Endothelial cell (in vitro differentiated cells): Measurements from ENCODE around the gene GUF1. TPM values are rescaled to one million over a fixed set of nuclear protein-coding genes. Genes with fewer than 3 reads are reported as not detected.

Experiments used
- DNase-seq: peaks from one replicate; pipeline ENCODE4 v3.0.0; 2021; ENCODE audit warnings: low spot score
- H3K27ac Mint-ChIP-seq: one replicate; pipeline ENCODE4 v1.8.0; 2021; ENCODE audit warnings: mixed read lengths, inconsistent platforms; ENCODE audit not compliant: unreplicated experiment
- H3K27me3 Mint-ChIP-seq: one replicate; pipeline ENCODE4 v1.8.0; 2021; ENCODE audit warnings: mild to moderate bottlenecking, moderate library complexity, mixed read lengths, inconsistent platforms; ENCODE audit not compliant: unreplicated experiment
- H3K36me3 Mint-ChIP-seq: one replicate; pipeline ENCODE4 v1.8.0; 2021; ENCODE audit warnings: mild to moderate bottlenecking, low read depth, mixed read lengths, inconsistent platforms; ENCODE audit not compliant: unreplicated experiment
- H3K4me1 Mint-ChIP-seq: one replicate; pipeline ENCODE4 v1.8.0; 2021; ENCODE audit warnings: mild to moderate bottlenecking, mixed read lengths, inconsistent platforms; ENCODE audit not compliant: unreplicated experiment
- H3K4me3 Mint-ChIP-seq: one replicate; pipeline ENCODE4 v1.8.0; 2021; ENCODE audit warnings: mild to moderate bottlenecking, mixed read lengths, inconsistent platforms; ENCODE audit not compliant: unreplicated experiment
- H3K9me3 Mint-ChIP-seq: one replicate; pipeline ENCODE4 v1.8.0; 2021; ENCODE audit warnings: mixed read lengths, inconsistent platforms; ENCODE audit not compliant: unreplicated experiment
- CTCF ChIP-seq: fragments of 200-600 bp; sonication (generic); IDR thresholded peaks from one replicate; pipeline ENCODE4 v1.5.0; 2021; ENCODE audit warnings: antibody characterized with exemption; ENCODE audit not compliant: unreplicated experiment
- total RNA-seq: library from RNA; stranded (reverse); fragmentation: NEBNext Ultra II Directional; extraction: Animal tissue kit (Norgen Biotek cat#: 25700); gene quantifications from one replicate; pipeline ENCODE4 v1.2.1, GENCODE V29; 2021; ENCODE audit not compliant: unreplicated experiment

Gene GUF1
- total RNA-seq, 1 donor from 2014 or later: 14.7 TPM

- Mint-ChIP-seq H3K27me3 (no peaks in the 10 kb centered on the region), H3K4me1 (no peaks in the 10 kb centered on the region), H3K36me3 (no peaks in the 10 kb centered on the region), H3K9me3 (no peaks in the 10 kb centered on the region), H3K4me3 (no peak overlapping the region), H3K27ac (no peak overlapping the region)
- no peak for TF ChIP-seq CTCF
- no peak for DNase-seq
Observed at GRCh38 chr4:44670506-44671199, 7.6 kb upstream of the GUF1 start.

DNA sequence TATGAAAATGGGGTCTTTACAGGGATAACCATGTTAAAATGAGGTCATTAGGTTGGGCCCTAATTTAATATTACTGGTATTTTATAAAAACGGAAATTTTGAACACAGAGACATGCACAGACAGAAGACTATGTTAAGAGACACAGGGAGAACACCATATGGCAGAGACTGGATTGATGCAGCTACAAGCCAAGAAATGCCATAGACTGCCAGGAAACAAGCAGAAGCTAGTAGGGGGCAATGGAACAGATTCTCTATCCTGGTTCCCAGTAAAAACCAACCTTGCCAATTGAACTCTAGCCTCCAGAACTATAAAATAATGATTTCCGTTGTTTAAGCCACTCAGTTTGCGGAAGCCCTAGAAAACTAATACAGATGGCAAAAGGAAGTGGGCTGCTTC lies 6.6 kb upstream of the GUF1 start:
- no peak overlapping the region for H3K4me3 Mint-ChIP-seq
- no peak overlapping the region for H3K27ac Mint-ChIP-seq
- no peaks in the 10 kb centered on the region for H3K27me3 Mint-ChIP-seq
- H3K9me3 Mint-ChIP-seq: no peaks in the 10 kb centered on the region
- H3K36me3 Mint-ChIP-seq: no peaks in the 10 kb centered on the region
- DNase-seq: no peak
- H3K4me1 Mint-ChIP-seq: no peaks in the 10 kb centered on the region
- no peak for TF ChIP-seq CTCF

- Mint-ChIP-seq H3K36me3 (no peaks in the 10 kb centered on the region), H3K27ac (no peak overlapping the region), H3K27me3 (peaks cover 3% of the 10 kb centered on the region), H3K4me1 (peaks cover 11% of the 10 kb centered on the region), H3K9me3 (no peaks in the 10 kb centered on the region), H3K4me3 (no peak overlapping the region)
- TF ChIP-seq CTCF: no peak
- DNase-seq: no peak
Observed at GRCh38 chr4:44674471-44674870, 3.7 kb upstream of the GUF1 start.

DNA sequence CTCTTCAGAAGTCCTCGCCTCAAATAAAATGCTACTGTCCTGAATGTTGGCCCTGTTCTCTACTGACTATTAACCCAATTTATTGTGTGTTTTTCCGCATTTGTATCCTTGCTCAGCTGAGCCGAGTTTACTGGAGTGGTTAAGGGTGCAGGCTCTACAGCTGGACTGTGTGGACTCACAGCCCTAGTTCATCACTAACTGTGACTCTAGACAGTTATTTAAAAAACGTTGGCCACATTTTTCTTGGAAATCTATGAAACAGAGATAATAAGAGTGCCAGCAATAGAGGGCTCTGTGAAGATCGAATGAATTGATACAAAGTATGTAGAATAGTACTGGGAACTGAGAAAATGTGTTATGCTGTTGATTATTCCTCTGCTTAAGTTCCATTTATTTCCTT lies 2.9 kb upstream of the GUF1 start:
- Mint-ChIP-seq H3K36me3 (no peaks in the 10 kb centered on the region), H3K27ac (no peak overlapping the region), H3K4me3 (no peak overlapping the region), H3K9me3 (no peaks in the 10 kb centered on the region), H3K27me3 (peaks cover 3% of the 10 kb centered on the region), H3K4me1 (peaks cover 13% of the 10 kb centered on the region)
- TF ChIP-seq CTCF: no peak
- DNase-seq: no peak

- H3K4me3 Mint-ChIP-seq: peak overlapping the region; percentile 97
- H3K4me1 Mint-ChIP-seq: peaks cover 13% of the 10 kb centered on the region
- TF ChIP-seq CTCF: no peak
- no peaks in the 10 kb centered on the region for H3K36me3 Mint-ChIP-seq
- DNase-seq: no peak
- no peaks in the 10 kb centered on the region for H3K9me3 Mint-ChIP-seq
- H3K27ac Mint-ChIP-seq: peak overlapping the region; percentile 94
- peaks cover 3% of the 10 kb centered on the region for H3K27me3 Mint-ChIP-seq
Observed at GRCh38 chr4:44679060-44679459, 840 bp downstream of the GUF1 start.
